Prostate gland (tissue), 2 donors: Measurements from ENCODE around the gene RIMS1.

ENCODE experiments used
- POLR2A ChIP-seq: fragments of 450-650 bp; IDR thresholded peaks from one replicate; pipeline ENCODE4 v1.6.1; 2016; ENCODE audit warnings: antibody characterized with exemption, mild to moderate bottlenecking
- POLR2AphosphoS5 ChIP-seq: sonication (generic); formaldehyde crosslinking; IDR thresholded peaks from one replicate; pipeline ENCODE4 v1.6.1; 2017; ENCODE audit warnings: antibody characterized with exemption
- TF ChIP-seq, protein P1 (sequence below), 4 experiments: fragments of 200-600 bp in 2 of 4; fragments of 450-650 bp in 2 of 4; sonication (generic) in 2 of 4; IDR thresholded peaks; 1 replicate in 3 of 4; 2 replicates in 1 of 4; pipeline ENCODE4 v1.5.1; 2016 to 2019; ENCODE audit warnings: antibody characterized with exemption in 4 of 4, mild to moderate bottlenecking in 2 of 4, moderate library complexity in 2 of 4

DNA sequence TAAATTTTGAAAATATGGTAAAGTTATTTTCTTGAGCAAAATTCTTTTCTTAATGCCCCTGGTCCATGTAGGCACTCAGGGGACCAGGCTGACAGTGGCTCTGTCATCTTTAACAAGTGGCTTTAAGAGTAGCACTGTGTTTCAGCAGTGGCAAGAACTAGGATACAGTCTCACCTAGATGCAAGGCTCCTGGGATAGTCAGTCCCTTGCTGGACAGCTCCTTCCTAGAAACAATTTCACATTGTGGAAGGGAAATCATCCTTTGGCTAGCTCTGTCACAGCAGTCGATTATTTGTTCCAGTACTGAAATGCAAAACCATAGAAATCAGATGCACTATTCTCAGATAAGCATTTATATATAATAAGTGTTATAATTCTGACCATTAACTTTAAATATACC, 560.1 kb downstream of the RIMS1 start:
- TF ChIP-seq, protein P1, sequence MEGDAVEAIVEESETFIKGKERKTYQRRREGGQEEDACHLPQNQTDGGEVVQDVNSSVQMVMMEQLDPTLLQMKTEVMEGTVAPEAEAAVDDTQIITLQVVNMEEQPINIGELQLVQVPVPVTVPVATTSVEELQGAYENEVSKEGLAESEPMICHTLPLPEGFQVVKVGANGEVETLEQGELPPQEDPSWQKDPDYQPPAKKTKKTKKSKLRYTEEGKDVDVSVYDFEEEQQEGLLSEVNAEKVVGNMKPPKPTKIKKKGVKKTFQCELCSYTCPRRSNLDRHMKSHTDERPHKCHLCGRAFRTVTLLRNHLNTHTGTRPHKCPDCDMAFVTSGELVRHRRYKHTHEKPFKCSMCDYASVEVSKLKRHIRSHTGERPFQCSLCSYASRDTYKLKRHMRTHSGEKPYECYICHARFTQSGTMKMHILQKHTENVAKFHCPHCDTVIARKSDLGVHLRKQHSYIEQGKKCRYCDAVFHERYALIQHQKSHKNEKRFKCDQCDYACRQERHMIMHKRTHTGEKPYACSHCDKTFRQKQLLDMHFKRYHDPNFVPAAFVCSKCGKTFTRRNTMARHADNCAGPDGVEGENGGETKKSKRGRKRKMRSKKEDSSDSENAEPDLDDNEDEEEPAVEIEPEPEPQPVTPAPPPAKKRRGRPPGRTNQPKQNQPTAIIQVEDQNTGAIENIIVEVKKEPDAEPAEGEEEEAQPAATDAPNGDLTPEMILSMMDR (IDR thresholded peaks at IDR 0.05) = no peak
- no peak for TF ChIP-seq POLR2AphosphoS5
- TF ChIP-seq POLR2A = no peak
